WERI-Rb-1 (cell line): ENCODE measurements around the gene RNASE8.

Experiments used
- DNase-seq: peaks from one replicate; pipeline ENCODE4 v3.0.0-alpha.2; 2020
- H3K27ac ChIP-seq: fragments of 250-450 bp; sonication (Bioruptor Pico); 2 replicates; pipeline ENCODE4 v1.5.1; 2020; ENCODE audit warnings: mild to moderate bottlenecking, moderate library complexity
- H3K27me3 ChIP-seq: fragments of 250-450 bp; sonication (Bioruptor Pico); 2 replicates; pipeline ENCODE4 v1.5.1; 2021; ENCODE audit warnings: mild to moderate bottlenecking, low read depth, moderate library complexity; ENCODE audit not compliant: insufficient read depth, severe bottlenecking
- H3K36me3 ChIP-seq: fragments of 250-450 bp; sonication (Bioruptor Pico); 2 replicates; pipeline ENCODE4 v1.5.1; 2020; ENCODE audit warnings: mild to moderate bottlenecking, moderate library complexity
- H3K4me3 ChIP-seq: 2 replicates; pipeline ENCODE4 v1.5.1; 2011; ENCODE audit warnings: low read depth, mild to moderate bottlenecking, control low read depth, low read length
- H3K9me3 ChIP-seq: fragments of 250-450 bp; sonication (Bioruptor Pico); 2 replicates; pipeline ENCODE4 v1.5.1; 2021; ENCODE audit warnings: mild to moderate bottlenecking, moderate library complexity; ENCODE audit not compliant: severe bottlenecking
- CTCF ChIP-seq: IDR thresholded peaks from 2 replicates; pipeline ENCODE4 v1.5.1; 2011; ENCODE audit warnings: low read depth, mild to moderate bottlenecking, control low read depth, inconsistent platforms, low read length

Gene RNASE8

GRCh38 chr14:21033133-21033698, 24.4 kb upstream of the RNASE8 start:
- no peaks in the 10 kb centered on the region for H3K9me3 ChIP-seq
- H3K27ac ChIP-seq: no peak overlapping the region
- TF ChIP-seq CTCF: no peak
- no peak for DNase-seq
- H3K27me3 ChIP-seq: no peaks in the 10 kb centered on the region
- H3K4me3 ChIP-seq: no peak overlapping the region
- H3K36me3 ChIP-seq: no peaks in the 10 kb centered on the region

GRCh38 chr14:21034707-21035106, 22.9 kb upstream of the RNASE8 start, which contains the start of gene RNASE13:
TSS of gene RNASE13 (minus strand) at chr14:21034807. CDS start at chr14:21034288, 519 bp downstream.
- Histone ChIP-seq H3K27ac (no peak within 1 kb of the TSS), H3K27me3 (no peaks in the 10 kb centered on the region), H3K36me3 (no peaks in the 10 kb centered on the region), H3K4me3 (no peak within 1 kb of the TSS), H3K9me3 (no peaks in the 10 kb centered on the region)
- DNase-seq: no peak
- no peak for TF ChIP-seq CTCF

GRCh38 chr14:21036751-21037150, 20.9 kb upstream of the RNASE8 start:
- H3K9me3 ChIP-seq: no peaks in the 10 kb centered on the region

GRCh38 chr14:21037156-21037555, 20.5 kb upstream of the RNASE8 start:
- DNase-seq: peak; percentile 37
- no peaks in the 10 kb centered on the region for H3K36me3 ChIP-seq
- H3K4me3 ChIP-seq: no peak overlapping the region
- TF ChIP-seq CTCF: no peak
- no peak overlapping the region for H3K27ac ChIP-seq
- no peaks in the 10 kb centered on the region for H3K9me3 ChIP-seq
- H3K27me3 ChIP-seq: no peaks in the 10 kb centered on the region

More at GRCh38 chr14:21036751-21037150, 20.9 kb upstream of the RNASE8 start:
- no peak for TF ChIP-seq CTCF
- H3K36me3 ChIP-seq: no peaks in the 10 kb centered on the region
- H3K27ac ChIP-seq: no peak overlapping the region
- no peak overlapping the region for H3K4me3 ChIP-seq
- H3K27me3 ChIP-seq: no peaks in the 10 kb centered on the region
- DNase-seq: no peak

GRCh38 chr14:21038441-21039422, 18.9 kb upstream of the RNASE8 start:
- TF ChIP-seq CTCF: no peak
- H3K27ac ChIP-seq: peak overlapping the region; percentile 51
- H3K9me3 ChIP-seq: no peaks in the 10 kb centered on the region
- H3K4me3 ChIP-seq: no peak overlapping the region
- no peaks in the 10 kb centered on the region for H3K36me3 ChIP-seq
- peak; percentile 89 for DNase-seq
- no peaks in the 10 kb centered on the region for H3K27me3 ChIP-seq
